Measurements from ENCODE around the gene S1PR1.

- TF ChIP-seq CTCF (IDR thresholded peaks at IDR 0.05) (no peak), POLR2AphosphoS5 (IDR thresholded peaks at IDR 0.05) (no peak), POLR2A (IDR thresholded peaks at IDR 0.05) (no peak), EP300 (IDR thresholded peaks at IDR 0.05) (no peak)
These were observed 22.9 kb downstream of the S1PR1 start for GRCh38 chr1:101259744-101260148.

All from suprapubic skin (tissue), 4 donors.